GM13976 (cell line): Measurements from ENCODE around the gene VIPR2.

Experiments
- DNase-seq: peaks from one replicate; pipeline ENCODE4 v3.0.0; 2012; ENCODE audit warnings: low spot score
- in situ Hi-C: fragments of 300-500 bp; cut with MboI; formaldehyde crosslinking; loops from one replicate; pipeline ENCODE4 v1.12.0; 2022; ENCODE audit warnings: low sequenced_read_pairs, mixed read lengths, inconsistent platforms; ENCODE audit not compliant: unreplicated experiment
- TF ChIP-seq, protein P1 (sequence below): IDR thresholded peaks from 2 replicates; pipeline ENCODE4 v1.5.1; 2012; ENCODE audit warnings: borderline replicate concordance, mild to moderate bottlenecking; ENCODE audit not compliant: insufficient read depth; ENCODE audit errors: extremely low read depth, missing control alignments, control extremely low read depth

Gene VIPR2

DNA sequence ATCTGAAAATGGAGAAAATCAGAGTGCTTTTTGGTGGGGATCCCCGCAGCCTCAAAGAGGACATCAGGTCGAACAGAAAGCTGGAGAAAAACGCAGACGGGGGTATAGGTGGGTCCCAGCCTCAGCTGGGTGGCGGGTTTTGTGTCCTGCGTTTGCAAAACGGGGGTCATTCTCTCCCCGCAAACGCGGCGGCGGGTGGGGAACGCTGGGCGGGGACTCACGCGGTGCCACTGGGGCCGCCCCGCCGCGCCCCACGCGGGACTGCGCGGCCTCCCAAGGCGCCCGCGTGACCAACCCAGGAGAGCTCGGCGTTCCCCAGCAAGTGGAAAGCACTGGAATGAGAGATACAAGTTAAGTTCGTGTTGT, 806 bp upstream of the VIPR2 start:
- in situ Hi-C loops, result no loop called here
- TF ChIP-seq, protein P1, sequence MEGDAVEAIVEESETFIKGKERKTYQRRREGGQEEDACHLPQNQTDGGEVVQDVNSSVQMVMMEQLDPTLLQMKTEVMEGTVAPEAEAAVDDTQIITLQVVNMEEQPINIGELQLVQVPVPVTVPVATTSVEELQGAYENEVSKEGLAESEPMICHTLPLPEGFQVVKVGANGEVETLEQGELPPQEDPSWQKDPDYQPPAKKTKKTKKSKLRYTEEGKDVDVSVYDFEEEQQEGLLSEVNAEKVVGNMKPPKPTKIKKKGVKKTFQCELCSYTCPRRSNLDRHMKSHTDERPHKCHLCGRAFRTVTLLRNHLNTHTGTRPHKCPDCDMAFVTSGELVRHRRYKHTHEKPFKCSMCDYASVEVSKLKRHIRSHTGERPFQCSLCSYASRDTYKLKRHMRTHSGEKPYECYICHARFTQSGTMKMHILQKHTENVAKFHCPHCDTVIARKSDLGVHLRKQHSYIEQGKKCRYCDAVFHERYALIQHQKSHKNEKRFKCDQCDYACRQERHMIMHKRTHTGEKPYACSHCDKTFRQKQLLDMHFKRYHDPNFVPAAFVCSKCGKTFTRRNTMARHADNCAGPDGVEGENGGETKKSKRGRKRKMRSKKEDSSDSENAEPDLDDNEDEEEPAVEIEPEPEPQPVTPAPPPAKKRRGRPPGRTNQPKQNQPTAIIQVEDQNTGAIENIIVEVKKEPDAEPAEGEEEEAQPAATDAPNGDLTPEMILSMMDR, result no peak
- no peak for DNase-seq

DNA sequence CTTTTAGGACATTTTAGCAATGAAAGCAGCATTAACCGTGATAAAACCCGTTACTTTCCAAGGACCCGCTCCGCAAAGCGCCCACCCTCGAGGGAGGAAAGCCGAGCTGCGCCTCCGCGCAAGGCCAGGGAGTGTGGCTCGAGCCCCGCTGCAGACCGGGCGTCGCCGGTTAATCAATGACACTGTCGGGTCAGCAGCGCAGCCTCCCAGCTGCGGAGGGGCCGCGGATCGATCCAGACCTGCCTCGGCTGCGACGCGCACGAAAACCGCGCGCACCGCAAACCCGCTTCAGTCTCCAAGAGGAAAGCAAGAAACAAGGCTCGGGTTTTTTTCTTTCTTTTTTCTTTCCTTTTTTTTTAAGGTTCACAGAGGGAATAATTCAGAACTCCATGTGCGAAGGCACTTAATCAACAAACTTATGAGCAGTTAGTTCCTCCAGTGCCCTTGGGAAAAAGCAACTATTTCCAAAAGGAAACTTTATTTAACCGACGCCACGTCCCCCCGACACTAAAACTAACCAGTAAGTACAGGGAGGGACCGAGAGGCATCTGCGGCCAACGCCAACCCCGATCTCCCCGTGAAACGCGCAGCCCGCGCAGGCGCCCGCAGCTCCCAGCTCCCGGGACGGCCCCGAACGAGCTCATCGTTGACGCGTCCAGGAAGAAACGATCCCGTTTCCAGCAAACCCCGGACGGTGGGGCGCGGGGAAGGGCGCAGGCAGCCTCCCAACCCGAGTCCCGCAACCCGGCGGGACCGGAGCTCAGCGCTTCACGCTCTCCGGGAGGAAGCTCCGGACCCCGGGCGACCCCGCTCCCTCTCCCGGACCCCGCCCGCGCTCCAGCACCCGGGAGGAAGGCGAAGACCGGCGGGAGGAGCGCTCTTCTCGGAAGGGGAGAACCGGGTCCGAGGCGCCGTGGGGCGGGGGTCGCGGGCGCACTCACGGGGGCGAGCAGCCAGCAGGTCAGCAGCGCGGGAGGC, 598 bp downstream of the VIPR2 start:
- in situ Hi-C loops, result no loop called here
- TF ChIP-seq, protein P1, result no peak
- no peak for DNase-seq

DNA sequence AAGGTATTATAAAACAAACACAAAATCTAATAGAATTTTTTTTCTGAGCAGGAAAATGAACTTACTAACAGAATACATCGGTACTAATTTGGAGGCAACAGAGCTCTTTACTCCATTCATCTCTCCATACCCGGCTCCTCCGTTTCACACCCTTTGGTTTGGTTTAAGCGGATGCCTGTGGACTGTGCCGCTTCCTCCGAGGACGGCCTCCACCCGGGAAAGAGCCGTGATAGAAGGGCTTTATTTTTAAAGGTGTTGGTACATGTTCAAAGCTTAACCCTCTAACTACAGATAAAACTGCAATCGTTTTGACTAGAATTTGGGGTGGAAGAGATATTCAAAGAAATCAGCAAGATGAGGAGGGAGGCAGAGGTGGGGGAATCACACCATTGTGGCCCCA, 1.9 kb downstream of the VIPR2 start:
- TF ChIP-seq, protein P1, result no peak
- in situ Hi-C loops, result no loop called here
- DNase-seq, result no peak

DNA sequence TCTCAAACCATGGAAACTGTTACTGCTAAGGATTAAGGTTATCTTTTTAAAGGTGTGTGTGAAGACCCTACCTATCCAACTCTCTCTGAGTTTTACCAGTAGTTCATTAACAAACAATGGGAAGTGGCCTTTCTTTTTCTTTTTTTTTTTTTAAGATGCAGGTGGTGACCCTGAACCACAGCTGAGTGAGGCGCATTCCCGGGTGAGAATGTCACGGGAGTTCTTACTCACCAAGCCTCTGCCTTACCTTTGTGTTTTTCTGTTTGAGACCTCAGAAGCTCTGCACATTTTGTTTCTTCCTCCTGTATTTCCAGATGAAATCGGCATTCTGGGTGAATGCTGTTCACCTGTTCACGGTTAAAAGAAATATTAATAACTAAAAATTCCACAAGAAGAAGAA, 2.5 kb downstream of the VIPR2 start:
- in situ Hi-C loops, result no loop called here
- TF ChIP-seq, protein P1, result no peak
- no peak for DNase-seq

DNA sequence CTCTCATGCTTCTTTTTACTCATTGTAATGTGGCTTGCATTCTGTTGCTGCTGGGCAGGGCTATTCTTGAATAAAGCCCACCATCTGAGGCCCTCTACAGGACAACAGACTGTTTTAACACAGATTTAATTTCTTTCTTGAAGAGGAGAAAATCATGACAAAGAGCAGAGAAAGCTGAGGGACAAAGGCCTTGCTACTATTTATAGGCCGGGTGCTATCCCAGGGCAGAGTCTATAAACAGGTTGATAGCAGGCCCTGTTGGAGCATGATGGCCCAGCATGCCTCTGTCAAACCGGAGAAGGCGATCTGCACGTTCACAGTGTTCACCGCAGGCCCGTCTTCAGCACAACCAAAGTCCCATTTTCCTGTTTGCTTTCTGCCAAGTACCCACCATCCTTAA, 3.0 kb downstream of the VIPR2 start:
- DNase-seq, result no peak
- in situ Hi-C loops, result no loop called here
- TF ChIP-seq, protein P1, result no peak

DNA sequence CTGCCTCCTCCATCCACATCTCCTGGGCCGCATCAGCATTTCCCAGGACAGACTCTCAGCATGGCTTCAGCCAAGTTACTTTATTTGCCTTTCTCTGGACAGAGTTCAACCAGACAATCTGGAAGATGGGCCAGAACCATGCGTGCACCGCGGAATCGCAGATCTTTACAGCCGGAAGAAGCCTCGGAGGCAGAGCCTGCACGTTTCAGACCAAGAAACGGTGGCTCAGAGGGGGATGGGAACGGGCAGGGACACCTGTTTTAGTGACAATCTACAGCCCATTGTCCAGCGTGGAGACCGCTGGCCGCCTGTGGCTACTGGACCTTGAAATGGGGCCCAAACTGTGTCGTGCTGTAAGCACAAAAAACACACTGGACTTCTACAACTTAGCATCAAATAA, 3.5 kb downstream of the VIPR2 start:
- in situ Hi-C loops, result no loop called here
- TF ChIP-seq, protein P1, result no peak
- no peak for DNase-seq
